Mesenchymal stem cell (in vitro differentiated cells and primary cell): ENCODE data around the gene GNAT1.

Source experiments
- DNase-seq: peaks from one replicate; pipeline ENCODE4 v3.0.0-alpha.2; 2013
- H2AFZ ChIP-seq: one replicate; pipeline ENCODE4 v1.6.1; 2013; ENCODE audit warnings: low read depth, mild to moderate bottlenecking, control low read depth, inconsistent platforms, low read length, moderate library complexity
- H2AK5ac ChIP-seq: 2 replicates; pipeline ENCODE4 v1.6.1; 2013; ENCODE audit warnings: low read length, moderate library complexity, mild to moderate bottlenecking, inconsistent platforms; ENCODE audit not compliant: severe bottlenecking
- H2BK120ac ChIP-seq: one replicate; pipeline ENCODE4 v1.6.1; 2013; ENCODE audit warnings: low read depth, mild to moderate bottlenecking, inconsistent platforms, low read length, moderate library complexity
- H2BK12ac ChIP-seq, 2 experiments: one replicate each; pipeline ENCODE4 v1.6.1; 2013; ENCODE audit warnings: inconsistent platforms in 2 of 2, low read length in 2 of 2, mild to moderate bottlenecking in 2 of 2, moderate library complexity in 2 of 2, control low read depth in 1 of 2
- H2BK15ac ChIP-seq: one replicate; pipeline ENCODE4 v1.6.1; 2013; ENCODE audit warnings: mild to moderate bottlenecking, low read depth, inconsistent platforms; ENCODE audit not compliant: poor library complexity, severe bottlenecking
- H2BK5ac ChIP-seq: 2 replicates; pipeline ENCODE4 v1.6.1; 2013; ENCODE audit warnings: low read depth, mild to moderate bottlenecking, low read length, control low read depth, inconsistent platforms; ENCODE audit not compliant: poor library complexity, severe bottlenecking
- H3K14ac ChIP-seq, 2 experiments: one replicate each; pipeline ENCODE4 v1.6.1; 2013; ENCODE audit warnings: inconsistent platforms in 2 of 2, low read length in 2 of 2, control low read depth in 1 of 2, mild to moderate bottlenecking in 1 of 2, moderate library complexity in 1 of 2
- H3K18ac ChIP-seq, 2 experiments: one replicate each; pipeline ENCODE4 v1.6.1; 2013; ENCODE audit warnings: inconsistent platforms in 2 of 2, low read length in 2 of 2, control low read depth in 1 of 2, low read depth in 1 of 2, mild to moderate bottlenecking in 1 of 2
- H3K23ac ChIP-seq, 2 experiments: one replicate each; pipeline ENCODE4 v1.6.1; 2013; ENCODE audit warnings: inconsistent platforms in 2 of 2, low read length in 2 of 2, mild to moderate bottlenecking in 2 of 2, moderate library complexity in 2 of 2, control low read depth in 1 of 2
- H3K27ac ChIP-seq: 2 replicates; pipeline ENCODE4 v1.5.1; 2013; ENCODE audit warnings: mild to moderate bottlenecking, moderate library complexity, low read length, control low read depth, inconsistent platforms; ENCODE audit not compliant: poor library complexity, severe bottlenecking
- H3K27me3 ChIP-seq, 2 experiments: 2 replicates each; pipeline versions ENCODE4 v1.6.1 to v1.7.0; 2013; ENCODE audit warnings: low read length in 2 of 2, mild to moderate bottlenecking in 2 of 2, moderate library complexity in 2 of 2, control low read depth in 1 of 2, inconsistent platforms in 1 of 2; ENCODE audit not compliant: control insufficient read depth in 1 of 2, insufficient read depth in 1 of 2
- H3K36me3 ChIP-seq, 2 experiments: 2 replicates each; pipeline versions ENCODE4 v1.6.1 to v1.7.0; 2013; ENCODE audit warnings: low read length in 2 of 2, control low read depth in 1 of 2, inconsistent platforms in 1 of 2, low read depth in 1 of 2, mild to moderate bottlenecking in 1 of 2; ENCODE audit not compliant: insufficient read depth in 2 of 2, control insufficient read depth in 1 of 2
- H3K4ac ChIP-seq, 2 experiments: one replicate each; pipeline ENCODE4 v1.6.1; 2013; ENCODE audit warnings: inconsistent platforms in 2 of 2, low read length in 2 of 2, mild to moderate bottlenecking in 2 of 2, moderate library complexity in 2 of 2, control low read depth in 1 of 2, low read depth in 1 of 2
- H3K4me1 ChIP-seq: 2 replicates; pipeline ENCODE4 v1.6.1; 2013; ENCODE audit warnings: low read depth, low read length, control low read depth; ENCODE audit not compliant: control insufficient read depth, insufficient read depth
- H3K4me2 ChIP-seq: 2 replicates; pipeline ENCODE4 v1.6.1; 2013; ENCODE audit warnings: low read length, mild to moderate bottlenecking, inconsistent platforms; ENCODE audit not compliant: poor library complexity, severe bottlenecking
- H3K4me3 ChIP-seq, 2 experiments: 2 replicates each; pipeline versions ENCODE4 v1.5.1 to v1.7.0; 2013; ENCODE audit warnings: low read length in 2 of 2, mild to moderate bottlenecking in 2 of 2, control low read depth in 1 of 2, low read depth in 1 of 2; ENCODE audit not compliant: insufficient read depth in 1 of 2
- H3K79me1 ChIP-seq: replicated peaks from 2 replicates; pipeline ENCODE4 v1.6.1; 2013; ENCODE audit warnings: mild to moderate bottlenecking, control low read depth, low read length, inconsistent platforms; ENCODE audit not compliant: poor library complexity, severe bottlenecking
- H3K9ac ChIP-seq: 2 replicates; pipeline ENCODE4 v1.7.0; 2013; ENCODE audit warnings: mild to moderate bottlenecking, low read length, moderate library complexity
- H3K9me3 ChIP-seq: 2 replicates; pipeline ENCODE4 v1.7.0; 2013; ENCODE audit warnings: mild to moderate bottlenecking, low read length; ENCODE audit not compliant: control insufficient read depth
- H4K8ac ChIP-seq: one replicate; pipeline ENCODE4 v1.6.1; 2013; ENCODE audit warnings: inconsistent platforms, mild to moderate bottlenecking, low read length, moderate library complexity
- H4K91ac ChIP-seq: one replicate; pipeline ENCODE4 v1.6.1; 2013; ENCODE audit warnings: mild to moderate bottlenecking, low read length, inconsistent platforms
- WGBS: methylation state at CpG from one replicate; pipeline ENCODE4 v1.1.7; 2013; ENCODE audit warnings: mixed read lengths; 5-methylcytosine and 5-hydroxymethylcytosine counted together

GNAT1 gene

GRCh38 chr3:50203809-50204803 lies 12.7 kb downstream of the GNAT1 start:
- H3K4me3 ChIP-seq = no peak overlapping the region
- WGBS = 71% methylated on average over 9 of the region's 12 CpGs
- no peaks in the 10 kb centered on the region for H3K79me1 ChIP-seq
- no peak overlapping the region for H2AK5ac ChIP-seq
- no peak overlapping the region for H4K8ac ChIP-seq
- H2BK12ac ChIP-seq = no peak overlapping the region
- no peak overlapping the region for H3K23ac ChIP-seq
- H3K18ac ChIP-seq = no peak overlapping the region
- peaks cover 67 to 79% of the 10 kb centered on the region in 2 experiments for H3K27me3 ChIP-seq
- H3K14ac ChIP-seq = no peak overlapping the region
- no peak overlapping the region for H4K91ac ChIP-seq
- H3K4ac ChIP-seq = no peak overlapping the region
- no peak for DNase-seq
- peaks cover 22% of the 10 kb centered on the region for H3K4me1 ChIP-seq
- no peak overlapping the region for H2BK120ac ChIP-seq
- H2BK5ac ChIP-seq = no peak overlapping the region
- H3K4me2 ChIP-seq = no peak overlapping the region
- no peaks in the 10 kb centered on the region for H3K36me3 ChIP-seq
- no peak overlapping the region for H3K27ac ChIP-seq
- no peak overlapping the region for H2AFZ ChIP-seq
- H2BK15ac ChIP-seq = no peak overlapping the region
- H3K9me3 ChIP-seq = no peaks in the 10 kb centered on the region
- no peak overlapping the region for H3K9ac ChIP-seq

- no peak within 1 kb of the TSS for H2BK5ac ChIP-seq
- no peak within 1 kb of the TSS for H3K27ac ChIP-seq
- no peak within 1 kb of the TSS for H4K91ac ChIP-seq
- H3K79me1 ChIP-seq = no peaks in the 10 kb centered on the region
- no peak within 1 kb of the TSS for H3K4ac ChIP-seq
- peak within 1 kb of the TSS in 1 of 2 experiments; percentile 6 for H2BK12ac ChIP-seq
- peak within 1 kb of the TSS; percentile 85 for H3K4me2 ChIP-seq
- H2BK120ac ChIP-seq = no peak within 1 kb of the TSS
- no peak within 1 kb of the TSS for H3K14ac ChIP-seq
- peak within 1 kb of the TSS; percentile 3 for H2BK15ac ChIP-seq
- H4K8ac ChIP-seq = peak within 1 kb of the TSS; percentile 46
- H2AK5ac ChIP-seq = no peak within 1 kb of the TSS
- peaks cover 22% of the 10 kb centered on the region for H3K4me1 ChIP-seq
- H3K9me3 ChIP-seq = no peaks in the 10 kb centered on the region
- H3K9ac ChIP-seq = no peak within 1 kb of the TSS
- peak within 1 kb of the TSS; percentile 14 to 19 for H3K18ac ChIP-seq
- no peaks in the 10 kb centered on the region for H3K36me3 ChIP-seq
- H2AFZ ChIP-seq = no peak within 1 kb of the TSS
- DNase-seq = no peak
- H3K23ac ChIP-seq = no peak within 1 kb of the TSS
- 3% methylated on average over 20 of the region's 41 CpGs for WGBS
- H3K27me3 ChIP-seq = peaks cover 71 to 81% of the 10 kb centered on the region in 2 experiments
- H3K4me3 ChIP-seq = peak within 1 kb of the TSS in 1 of 2 experiments; percentile 54
Measured at GRCh38 chr3:50204804-50205412, 13.5 kb downstream of the GNAT1 start, which contains the start of gene SLC38A3. SLC38A3 (plus strand) TSS chr3:50205271; CDS start chr3:50214200, 8,929 bp downstream.

GRCh38 chr3:50205413-50206276 lies 14.2 kb downstream of the GNAT1 start:
- Histone ChIP-seq H2BK12ac (peak overlapping the region in 1 of 2 experiments; percentile 6), H4K91ac (no peak overlapping the region), H2BK120ac (no peak overlapping the region), H3K27me3 (peaks cover 74 to 84% of the 10 kb centered on the region in 2 experiments), H3K9ac (no peak overlapping the region), H3K4me2 (peak overlapping the region; percentile 85), H3K4me1 (peaks cover 23% of the 10 kb centered on the region), H3K9me3 (no peaks in the 10 kb centered on the region), H3K4ac (no peak overlapping the region), H2AK5ac (no peak overlapping the region), H3K23ac (no peak overlapping the region), H3K27ac (no peak overlapping the region), H2AFZ (no peak overlapping the region), H3K18ac (peak overlapping the region in 1 of 2 experiments; percentile 19), H3K36me3 (no peaks in the 10 kb centered on the region), H3K4me3 (peak overlapping the region in 1 of 2 experiments; percentile 54), H2BK15ac (peak overlapping the region; percentile 3), H4K8ac (peak overlapping the region; percentile 46), H3K14ac (no peak overlapping the region), H3K79me1 (no peaks in the 10 kb centered on the region), H2BK5ac (no peak overlapping the region)
- no peak for DNase-seq
- 2% methylated on average over 67 of the region's 67 CpGs for WGBS
